Fibroblast of skin of scalp (primary cell): ENCODE measurements around the gene SORL1.

Experiments used
- DNase-seq: peaks from one replicate; pipeline ENCODE4 v3.0.0-alpha.2; 2013

The SORL1 gene

GRCh38 chr11:121664144-121664543, 212.0 kb downstream of the SORL1 start:
- DNase-seq = no peak

- no peak for DNase-seq
These were observed 213.2 kb downstream of the SORL1 start for GRCh38 chr11:121665206-121665838.

- no peak for DNase-seq
These were observed 215.7 kb downstream of the SORL1 start for GRCh38 chr11:121667836-121668235.

- DNase-seq = no peak
These were observed 217.3 kb downstream of the SORL1 start for GRCh38 chr11:121669422-121669821.

- DNase-seq = no peak
These were observed 218.2 kb downstream of the SORL1 start for GRCh38 chr11:121670266-121670665.

- no peak for DNase-seq
These were observed 218.7 kb downstream of the SORL1 start for GRCh38 chr11:121670805-121671282.

- DNase-seq = no peak
These were observed 219.4 kb downstream of the SORL1 start for GRCh38 chr11:121671283-121672168.

- no peak for DNase-seq
These were observed 220.7 kb downstream of the SORL1 start for GRCh38 chr11:121672630-121673487.

- DNase-seq = no peak
These were observed 229.6 kb downstream of the SORL1 start for GRCh38 chr11:121681550-121682268.
